Left lobe of liver (tissue), 2 donors: ENCODE measurements around the gene AREG. TPM values are rescaled to one million over a fixed set of nuclear protein-coding genes. Genes with fewer than 3 reads are reported as not detected.
"Not testable (repeated sequence)": the region's sequence is repeated elsewhere in the genome, so short reads cannot be mapped to it uniquely, and the experiment has no call there.

Experiments
- ATAC-seq: fragments of 200-7000 bp; cut with Tn5 transposase; one replicate; pipeline ENCODE4 v1.9.1; 2020; ENCODE audit warnings: mild to moderate bottlenecking, moderate library complexity
- DNase-seq: peaks from one replicate; pipeline ENCODE4 v3.0.0-alpha.2; 2020; ENCODE audit warnings: low spot score
- total RNA-seq: library from RNA; stranded (reverse); gene quantifications from one replicate; pipeline ENCODE4 v1.2.1, GENCODE V29; 2021
- donor health status: DM: no; HTN: no; CAD: no; lungs with moderate emphysema.
- donor health status: DM: no; HTN: yes; CAD: no.

The AREG gene, protein sequence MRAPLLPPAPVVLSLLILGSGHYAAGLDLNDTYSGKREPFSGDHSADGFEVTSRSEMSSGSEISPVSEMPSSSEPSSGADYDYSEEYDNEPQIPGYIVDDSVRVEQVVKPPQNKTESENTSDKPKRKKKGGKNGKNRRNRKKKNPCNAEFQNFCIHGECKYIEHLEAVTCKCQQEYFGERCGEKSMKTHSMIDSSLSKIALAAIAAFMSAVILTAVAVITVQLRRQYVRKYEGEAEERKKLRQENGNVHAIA
- total RNA-seq: 0.18 TPM

GRCh38 chr4:74444891-74445642 lies at the start of gene AREG:
AREG (plus strand) TSS chr4:74445136; CDS start chr4:74445346, 210 bp downstream.
- ATAC-seq: peak; percentile 93
- peak; percentile 66 for DNase-seq

GRCh38 chr4:74395633-74396032 lies 49.3 kb upstream of the AREG start:
- ATAC-seq: no peak
- DNase-seq: no peak

DNA sequence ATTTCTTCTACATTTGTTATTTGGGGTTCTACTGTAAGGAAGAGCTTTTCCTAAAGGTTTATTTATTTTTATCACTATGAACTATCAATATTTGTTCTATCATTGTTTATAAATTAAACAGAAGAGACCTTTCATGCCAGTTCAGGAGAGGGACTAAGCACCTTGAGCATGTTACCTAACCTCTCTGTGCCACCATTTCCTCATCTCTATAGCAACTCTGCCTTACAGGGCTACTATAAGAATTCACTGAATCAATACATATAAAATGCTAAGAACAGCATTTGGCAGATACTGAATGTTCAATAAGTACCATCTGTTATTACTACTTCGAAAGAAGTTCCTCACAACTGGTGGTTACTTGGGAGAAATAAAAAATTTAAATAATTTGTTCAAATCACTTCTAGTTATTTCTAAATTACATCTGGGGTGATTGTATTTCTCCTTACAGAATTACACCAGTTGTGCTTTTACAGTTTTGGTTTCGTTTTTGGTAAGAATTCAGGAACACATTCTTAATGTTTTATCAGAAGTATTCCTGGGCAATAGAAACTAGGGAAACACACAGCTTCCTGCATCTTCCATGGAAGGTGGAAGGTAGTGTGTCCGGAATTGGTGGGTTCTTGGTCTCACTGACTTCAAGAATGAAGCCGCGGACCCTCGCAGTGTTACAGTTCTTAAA lies 47.0 kb upstream of the AREG start:
- no peak for DNase-seq
- no peak for ATAC-seq

DNA sequence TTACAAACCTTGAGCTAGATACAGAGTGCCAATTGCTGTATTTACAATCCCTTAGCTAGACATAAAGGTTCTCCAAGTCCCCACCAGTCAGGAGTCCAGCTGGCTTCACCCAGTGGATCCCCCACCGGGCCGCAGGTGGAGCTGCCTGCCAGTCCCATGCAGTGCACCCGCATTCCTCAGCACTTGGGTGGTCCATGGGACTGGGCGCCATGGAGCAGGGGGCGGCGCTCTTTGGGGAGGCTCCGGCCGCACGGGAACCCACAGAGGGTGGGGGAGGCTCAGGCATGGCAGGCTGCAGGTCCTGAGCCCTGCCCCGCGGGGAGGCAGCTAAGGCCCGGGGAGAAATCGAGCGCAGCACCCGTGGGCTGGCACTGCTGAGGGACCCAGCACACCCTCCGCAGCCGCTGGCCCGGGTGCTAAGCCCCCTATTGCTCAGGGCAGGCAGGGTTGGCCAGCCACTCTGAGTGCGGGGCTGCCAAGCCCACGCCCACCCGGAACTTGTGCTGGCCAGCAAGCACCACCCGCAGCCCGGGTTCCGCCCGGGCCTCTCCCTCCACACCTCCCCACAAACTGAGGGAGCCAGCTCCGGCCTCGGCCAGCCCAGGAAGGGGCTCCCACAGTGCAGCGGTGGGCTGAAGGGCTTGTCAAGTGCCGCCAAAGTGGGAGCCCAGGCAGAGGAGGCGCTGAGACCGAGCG lies 45.9 kb upstream of the AREG start:
- ATAC-seq, DNase-seq: not testable (repeated sequence)

DNA sequence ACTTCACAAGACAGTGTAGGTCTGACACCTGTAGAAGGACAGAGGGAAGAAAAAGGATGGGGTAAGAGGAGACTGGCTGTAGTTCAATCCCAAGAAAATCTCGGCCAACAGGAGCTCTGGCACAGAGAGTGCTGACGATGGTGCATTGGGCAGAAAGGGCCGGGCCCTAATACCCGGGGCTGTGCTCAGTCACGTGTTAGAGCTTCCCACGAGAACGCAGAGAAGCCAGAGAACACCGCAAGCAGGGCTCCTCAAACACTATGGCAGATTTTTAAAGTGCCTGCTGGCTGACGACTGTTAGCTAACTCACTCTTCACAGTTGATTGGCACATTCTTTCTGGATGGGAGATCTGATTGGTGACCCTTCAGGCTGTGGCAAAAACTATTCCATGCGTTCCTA lies 44.5 kb upstream of the AREG start:
- no peak for DNase-seq
- no peak for ATAC-seq

- DNase-seq: no peak
- ATAC-seq: no peak
Measured at GRCh38 chr4:74402692-74403456, 42.1 kb upstream of the AREG start.

DNA sequence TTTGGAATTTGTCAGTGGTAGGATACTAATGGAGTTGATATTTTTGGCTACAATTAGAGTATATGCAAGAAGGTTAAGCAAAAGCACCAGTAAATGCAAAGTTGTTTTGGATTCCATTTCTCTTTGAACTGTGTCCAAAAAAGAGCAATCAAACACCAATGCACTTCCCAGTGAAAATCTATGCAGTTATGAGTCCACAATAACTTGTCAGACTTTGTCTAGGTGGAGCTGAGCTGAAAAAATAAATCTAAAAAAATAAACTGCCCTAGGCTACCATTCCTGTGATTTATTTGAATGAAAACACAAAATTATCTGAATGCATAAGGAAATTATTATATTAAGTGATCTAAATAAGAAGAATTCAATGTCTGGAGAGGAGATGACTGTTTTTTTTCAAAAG lies 37.0 kb upstream of the AREG start:
- ATAC-seq: no peak
- DNase-seq: no peak

- no peak for DNase-seq
- no peak for ATAC-seq
Measured at GRCh38 chr4:74408639-74409038, 36.3 kb upstream of the AREG start.

DNA sequence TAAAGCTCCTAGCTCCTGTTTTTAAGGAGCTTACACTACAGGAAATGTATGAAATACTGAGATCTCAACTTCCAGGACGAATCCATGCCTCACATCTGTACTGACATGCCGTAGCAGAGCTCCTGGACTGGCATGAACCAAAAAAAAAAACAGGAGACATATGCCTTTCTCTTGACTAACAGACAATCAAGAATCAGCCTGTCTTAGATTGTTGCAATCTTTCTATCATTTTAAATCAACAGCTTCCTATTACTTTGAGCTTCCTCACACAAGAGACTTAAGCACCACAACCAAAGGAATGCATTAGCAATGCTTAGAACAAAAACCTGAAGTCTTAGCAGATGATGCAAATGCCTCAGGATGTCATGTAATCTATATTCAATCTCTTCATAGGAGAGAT lies 34.7 kb upstream of the AREG start:
- ATAC-seq (no peak), DNase-seq (no peak)

DNA sequence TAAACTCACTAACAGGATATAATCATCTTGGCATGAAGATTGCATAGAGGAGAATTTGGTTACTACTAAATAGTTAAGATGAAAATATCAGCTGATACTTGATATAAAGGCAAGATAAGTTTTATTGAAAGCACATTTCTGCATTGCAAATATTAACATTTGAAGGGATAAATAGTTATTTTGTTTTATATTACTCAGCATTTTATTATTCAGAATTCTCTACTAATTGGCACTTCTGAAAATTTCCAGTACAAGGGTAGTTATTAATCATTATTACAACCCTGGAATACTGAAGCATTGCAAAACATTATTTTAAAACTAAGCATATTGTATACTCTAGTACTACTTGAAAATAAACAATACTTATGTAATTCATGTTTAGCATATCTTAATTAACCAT lies 32.7 kb upstream of the AREG start:
- DNase-seq (no peak), ATAC-seq (no peak)

GRCh38 chr4:74413265-74413664 lies 31.7 kb upstream of the AREG start:
- no peak for DNase-seq
- no peak for ATAC-seq

DNA sequence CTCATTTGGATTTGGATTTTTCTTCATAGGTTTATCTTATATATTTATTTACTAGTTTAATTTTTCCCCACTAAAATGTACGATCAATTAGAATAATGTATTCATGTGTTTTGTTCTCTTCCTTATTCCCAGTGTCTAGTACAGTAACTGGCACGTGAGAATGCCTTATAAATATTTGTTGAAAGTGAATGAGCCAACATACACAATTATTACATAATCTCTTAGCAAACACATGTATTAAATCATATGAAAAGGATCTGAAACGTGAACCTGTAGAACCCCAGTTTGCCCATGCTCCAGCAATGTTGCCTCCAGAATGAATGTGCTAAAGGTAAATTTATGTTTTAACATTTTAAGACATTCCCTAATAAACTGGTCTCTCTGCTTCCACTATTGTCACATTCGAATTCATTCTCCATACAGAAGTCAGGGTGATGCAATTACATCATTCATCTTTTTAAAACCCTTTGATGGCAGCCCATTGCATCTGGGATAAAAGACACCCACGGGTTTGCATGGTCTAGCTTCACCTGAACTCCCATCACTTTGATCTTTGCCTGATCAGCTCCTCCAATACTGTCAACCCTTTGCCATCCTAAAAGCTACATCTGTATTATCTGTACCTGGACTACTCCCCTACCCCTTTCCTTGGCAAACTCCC lies 30.7 kb upstream of the AREG start:
- DNase-seq (no peak), ATAC-seq (no peak)

DNA sequence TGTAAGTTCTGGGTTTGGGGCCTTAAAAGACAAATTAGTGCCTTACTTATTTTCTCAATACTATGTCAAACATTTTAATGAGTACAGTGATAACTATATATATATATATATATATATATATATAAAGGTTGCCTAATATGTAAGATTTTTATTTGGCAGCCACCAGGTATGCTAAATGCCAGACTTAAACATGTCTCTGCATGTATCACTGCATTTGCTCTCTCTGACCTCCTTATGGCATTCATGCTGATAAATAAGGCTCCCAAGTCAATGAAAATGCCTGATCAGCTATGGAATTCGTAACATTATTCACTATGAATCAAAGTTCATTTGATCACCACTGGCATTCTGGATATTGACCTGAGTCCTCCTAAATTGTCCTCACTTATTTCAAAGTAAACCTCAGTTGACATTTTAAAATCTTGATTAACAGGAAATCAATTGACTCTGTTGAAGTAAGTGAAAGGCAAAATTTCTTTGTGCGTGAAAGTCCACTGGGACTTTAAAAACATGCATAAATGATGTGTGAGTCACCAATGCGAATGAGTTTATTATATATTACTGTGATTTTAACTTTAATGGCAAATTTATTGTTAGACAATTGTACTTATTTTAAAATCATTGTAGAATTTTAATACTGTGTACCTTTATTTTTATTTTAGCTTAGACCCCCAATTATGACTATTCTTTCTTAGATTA lies 29.2 kb upstream of the AREG start:
- no peak for DNase-seq
- no peak for ATAC-seq

GRCh38 chr4:74418063-74418670 lies 26.8 kb upstream of the AREG start:
- ATAC-seq: no peak
- no peak for DNase-seq

DNA sequence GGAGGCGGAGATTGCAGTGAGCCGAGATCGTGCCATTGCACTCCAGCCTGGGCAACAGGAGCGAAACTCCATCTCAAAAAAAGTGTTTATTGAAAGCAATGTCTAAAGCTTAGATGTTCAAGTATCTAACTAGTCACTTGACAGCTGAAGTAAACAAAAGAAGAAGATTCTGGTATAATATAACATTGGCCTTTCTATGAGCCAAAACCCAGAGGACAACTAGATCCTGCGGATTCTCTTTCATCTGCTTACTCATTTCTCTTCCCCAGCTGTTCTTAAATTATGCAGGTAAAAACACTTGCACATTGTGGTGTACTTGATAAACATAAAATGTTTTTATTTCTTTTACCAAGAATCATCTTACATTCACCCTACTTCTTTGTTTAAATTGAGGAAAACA lies 24.1 kb upstream of the AREG start:
- DNase-seq (no peak), ATAC-seq (no peak)

DNA sequence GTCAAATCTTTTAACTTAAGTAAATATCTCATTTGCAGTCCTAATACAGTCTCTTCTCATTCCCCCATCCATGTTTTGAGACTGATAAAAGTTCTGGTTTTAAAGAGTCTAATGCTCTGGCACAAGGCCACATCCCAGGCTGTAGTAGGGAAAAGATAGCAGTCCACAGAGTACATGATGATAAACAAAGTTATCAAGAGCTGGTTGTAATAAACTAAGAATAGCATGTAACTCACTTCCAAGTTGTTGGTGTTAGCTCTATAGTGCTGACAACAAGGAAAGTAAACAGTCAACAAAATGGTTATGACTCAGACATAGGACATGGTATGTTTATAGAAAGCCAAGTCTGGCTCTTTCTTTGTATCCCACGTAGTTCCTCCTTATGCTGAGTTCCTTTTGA lies 21.8 kb upstream of the AREG start:
- DNase-seq (no peak), ATAC-seq (peak; percentile 13)

DNA sequence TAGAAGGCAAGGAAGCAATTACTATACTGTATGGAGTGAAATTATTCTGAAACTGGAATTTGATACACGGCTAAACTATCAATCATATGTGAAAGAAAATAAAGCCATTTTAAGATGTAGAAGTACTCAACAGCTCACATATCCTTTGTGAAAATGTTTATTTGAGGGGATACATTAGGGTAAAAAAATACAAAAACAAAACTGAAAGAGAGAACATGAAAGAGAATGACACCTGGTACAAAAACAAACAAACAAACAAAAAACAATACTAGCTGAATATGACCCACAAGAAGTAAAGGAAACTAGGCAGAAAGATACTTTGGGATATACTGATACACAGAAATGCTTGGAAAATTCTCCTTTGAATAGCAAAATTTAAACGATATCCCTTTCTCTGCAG lies 20.8 kb upstream of the AREG start:
- no peak for ATAC-seq
- DNase-seq: no peak

GRCh38 chr4:74426101-74426500 lies 18.8 kb upstream of the AREG start:
- ATAC-seq: no peak
- no peak for DNase-seq

GRCh38 chr4:74428276-74428675 lies 16.7 kb upstream of the AREG start:
- ATAC-seq (no peak), DNase-seq (no peak)
